SW 1271 (cell line): ENCODE measurements around the gene BIK.

Experiments used
- DNase-seq, 2 experiments: peaks; one replicate each; lab custom pipeline; 2025; lab: John Stamatoyannopoulos, UW

The BIK gene

DNA sequence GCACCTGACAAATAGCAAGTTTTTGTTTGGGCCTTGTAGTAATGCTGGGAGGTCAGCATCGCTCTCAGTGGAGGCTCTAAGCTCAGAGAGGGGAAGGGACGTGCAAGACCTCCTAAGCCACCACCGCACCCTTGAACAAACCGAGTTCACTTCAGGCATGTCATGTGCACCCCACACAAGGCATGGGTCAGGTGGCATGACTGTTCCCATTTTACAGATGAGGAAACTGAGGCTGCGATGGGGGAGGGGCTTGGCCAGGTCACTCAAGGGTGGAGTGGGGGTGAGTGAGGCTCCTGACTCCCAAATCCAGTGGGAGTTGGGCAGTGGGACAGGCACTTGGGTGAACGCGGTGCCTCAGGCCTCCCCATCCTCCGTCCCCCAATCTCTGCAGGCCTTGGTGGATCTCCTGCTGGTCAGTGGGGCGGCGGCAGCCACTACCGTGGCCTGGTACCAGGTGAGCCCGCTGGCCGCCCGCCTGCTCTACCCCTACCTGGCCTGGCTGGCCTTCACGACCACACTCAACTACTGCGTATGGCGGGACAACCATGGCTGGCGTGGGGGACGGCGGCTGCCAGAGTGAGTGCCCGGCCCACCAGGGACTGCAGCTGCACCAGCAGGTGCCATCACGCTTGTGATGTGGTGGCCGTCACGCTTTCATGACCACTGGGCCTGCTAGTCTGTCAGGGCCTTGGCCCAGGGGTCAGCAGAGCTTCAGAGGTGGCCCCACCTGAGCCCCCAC lies 52.0 kb downstream of the BIK start:
- DNase-seq, result no peak

DNA sequence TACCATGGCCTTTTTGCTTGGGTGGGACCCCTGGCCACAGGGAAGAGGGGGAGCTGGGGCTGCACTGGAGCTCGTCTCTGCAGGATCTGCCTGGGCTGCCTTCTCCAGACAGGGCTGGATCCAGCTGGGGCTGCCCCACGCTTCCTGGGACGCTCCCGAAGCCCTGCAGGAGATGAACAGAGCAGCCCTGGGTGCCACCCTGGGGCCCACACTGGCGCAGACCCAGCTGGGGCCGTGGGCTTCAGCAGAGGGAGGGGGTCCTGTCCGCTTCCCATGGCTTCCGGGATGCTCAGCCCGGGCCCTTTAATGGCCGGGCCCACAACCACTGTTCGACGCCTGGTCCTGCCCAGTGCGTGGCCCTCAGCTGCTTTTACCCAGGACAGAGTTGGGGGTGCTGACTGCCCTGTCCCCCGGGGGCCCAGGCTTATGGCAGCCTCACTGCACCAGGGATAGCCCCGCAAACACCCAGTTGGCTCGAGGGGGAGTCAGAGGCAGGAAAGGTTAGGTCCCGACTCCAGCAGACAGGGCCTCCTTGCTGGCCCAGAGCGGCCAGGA lies 52.8 kb downstream of the BIK start:
- DNase-seq, result no peak

GRCh38 chr22:43164636-43165035 lies 54.1 kb downstream of the BIK start:
- no peak for DNase-seq

DNA sequence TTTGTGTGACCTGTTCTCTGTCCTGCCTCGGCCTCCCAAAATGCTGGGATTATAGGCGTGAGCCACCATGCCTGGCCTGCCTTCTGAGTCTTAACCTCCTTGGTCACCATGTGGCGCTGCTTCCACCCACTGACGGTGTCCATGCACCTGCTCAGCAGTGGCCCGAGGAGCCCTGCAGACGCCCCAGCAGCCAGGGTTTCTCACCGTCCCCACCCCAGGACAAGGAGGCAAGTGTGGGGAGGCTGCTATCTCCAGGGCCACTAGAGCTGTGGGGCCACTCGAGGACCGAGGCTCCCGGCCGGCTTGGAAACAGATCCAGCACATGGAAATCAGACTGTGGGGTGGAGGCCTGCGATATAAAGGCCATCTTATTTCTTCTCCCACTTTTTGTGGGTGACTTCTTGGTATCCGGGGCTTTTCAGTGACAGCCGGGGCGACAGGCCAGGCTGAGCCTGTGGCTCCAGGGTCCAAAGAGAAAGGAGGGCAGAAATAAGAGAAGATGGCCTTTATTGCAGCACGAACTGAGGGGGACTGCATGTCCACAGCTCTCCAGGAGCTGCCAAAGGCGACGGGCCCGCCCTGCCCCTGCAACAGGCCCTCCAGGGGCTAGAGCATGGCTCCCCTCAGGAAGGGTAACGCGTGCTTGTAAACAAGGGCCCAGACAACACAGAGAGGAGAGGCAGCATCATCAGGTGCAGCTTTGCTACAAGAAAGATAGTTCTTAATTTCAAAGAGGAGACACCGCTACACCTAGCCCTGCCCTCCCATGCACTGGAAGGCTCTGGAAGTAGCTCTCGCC lies 55.8 kb downstream of the BIK start:
- no peak for DNase-seq

DNA sequence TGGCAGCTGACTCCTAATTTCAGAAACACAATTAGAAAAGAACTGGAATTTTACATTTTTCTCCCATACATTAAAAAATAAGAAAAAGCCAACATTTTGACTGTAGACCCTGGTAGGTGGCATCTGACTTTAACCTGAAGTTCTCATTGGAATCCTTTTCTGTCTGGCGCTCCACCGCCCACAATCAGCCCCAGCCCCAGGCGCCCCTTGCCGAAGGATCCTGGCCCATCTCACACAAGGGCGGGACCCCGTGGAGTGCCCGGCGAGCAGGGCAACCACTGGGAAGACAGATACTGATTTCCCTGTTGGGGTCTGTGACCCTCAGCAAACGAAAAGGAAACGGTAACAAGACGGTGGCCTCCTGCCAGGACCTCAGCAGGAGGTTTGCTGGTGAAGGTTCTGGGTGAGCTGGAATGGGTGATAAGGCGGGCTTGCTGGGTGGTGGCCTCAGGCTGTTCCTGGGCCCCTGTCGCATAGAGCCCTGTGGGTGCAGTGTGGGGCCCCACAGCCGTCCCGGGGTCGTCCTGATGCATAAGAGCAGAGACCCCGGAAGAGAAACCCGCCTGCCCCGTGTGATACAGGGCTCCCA lies 56.5 kb downstream of the BIK start:
- DNase-seq, result no peak

- DNase-seq, result no peak
These were observed 58.1 kb downstream of the BIK start for GRCh38 chr22:43168471-43169309.

DNA sequence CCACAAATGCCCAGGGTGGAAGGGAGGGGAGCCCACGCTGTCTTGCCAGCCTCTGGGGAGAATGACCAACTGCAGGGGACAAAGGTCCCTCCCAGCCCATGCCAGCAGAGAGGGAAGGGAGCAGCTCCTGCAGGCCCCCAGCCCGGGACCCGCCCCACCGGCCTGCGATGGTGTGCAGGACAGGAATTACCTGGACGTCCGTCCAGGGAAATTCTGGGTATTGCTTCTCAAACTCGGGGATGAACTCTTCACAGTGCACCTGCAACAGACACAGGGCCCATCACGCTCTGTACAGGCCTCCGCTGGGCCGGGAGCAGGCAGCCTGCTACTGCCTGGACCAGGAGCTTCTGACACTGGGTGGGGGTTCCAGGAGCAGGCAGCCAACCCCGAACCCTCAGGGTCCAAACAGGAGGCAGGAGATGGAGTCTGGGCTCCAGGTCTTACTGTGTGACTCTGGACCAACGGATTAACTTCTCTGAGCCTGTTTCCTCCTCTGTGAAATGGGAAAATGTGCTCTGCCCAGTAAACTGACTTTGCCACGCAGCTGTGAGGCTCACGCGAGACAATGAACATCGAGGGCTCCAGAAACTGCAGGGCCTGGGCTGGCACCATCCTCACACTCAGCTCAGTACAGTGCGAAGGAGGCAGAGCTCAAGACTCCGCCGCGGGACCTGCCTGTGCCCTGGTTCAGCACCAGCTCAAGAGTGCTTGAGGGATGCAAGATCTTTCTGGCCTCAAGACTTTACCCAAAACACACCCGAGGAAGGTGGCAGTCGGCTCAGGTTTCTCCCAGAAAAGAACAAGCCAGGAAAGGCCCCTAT lies 59.0 kb downstream of the BIK start:
- no peak for DNase-seq

DNA sequence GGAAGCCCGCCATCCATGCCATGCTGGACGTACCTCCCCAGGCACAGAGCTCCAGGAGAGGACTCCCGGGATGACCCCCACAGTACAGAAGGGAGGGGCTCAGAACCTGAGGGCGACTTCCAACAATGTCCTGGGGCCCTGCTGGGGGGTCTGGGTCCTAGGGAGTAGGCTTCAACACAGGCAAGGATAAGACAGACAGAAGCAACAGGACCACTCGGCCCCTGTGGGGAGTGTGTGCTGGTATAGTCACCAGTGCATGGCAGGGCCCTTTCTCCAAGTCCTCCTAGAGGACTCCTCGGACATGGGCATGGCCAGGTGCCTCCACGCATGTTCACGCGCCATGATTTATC lies 59.6 kb downstream of the BIK start:
- DNase-seq, result no peak

GRCh38 chr22:43171019-43171491 lies 60.5 kb downstream of the BIK start:
- no peak for DNase-seq

DNA sequence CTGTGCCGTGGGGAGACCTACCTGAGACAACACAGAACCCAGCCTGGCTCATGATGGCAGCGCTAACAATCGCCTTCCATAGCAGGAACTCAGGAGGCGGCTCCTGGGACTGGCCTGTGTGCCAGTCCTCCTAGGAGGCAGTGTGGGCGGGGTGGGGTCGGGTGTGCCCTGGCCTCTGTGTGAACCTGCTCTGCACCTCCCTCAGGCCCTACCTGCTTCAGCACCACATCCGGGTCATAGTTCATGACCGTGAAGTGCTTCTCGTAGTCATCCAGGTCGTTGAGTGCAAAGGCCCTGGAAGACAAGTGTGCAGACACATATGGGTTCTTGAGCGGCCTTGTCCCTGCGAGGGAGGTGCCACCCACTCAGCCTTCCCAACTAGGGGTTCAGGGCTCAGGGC lies 61.1 kb downstream of the BIK start:
- no peak for DNase-seq

GRCh38 chr22:43172191-43172590 lies 61.6 kb downstream of the BIK start:
- DNase-seq, result no peak

DNA sequence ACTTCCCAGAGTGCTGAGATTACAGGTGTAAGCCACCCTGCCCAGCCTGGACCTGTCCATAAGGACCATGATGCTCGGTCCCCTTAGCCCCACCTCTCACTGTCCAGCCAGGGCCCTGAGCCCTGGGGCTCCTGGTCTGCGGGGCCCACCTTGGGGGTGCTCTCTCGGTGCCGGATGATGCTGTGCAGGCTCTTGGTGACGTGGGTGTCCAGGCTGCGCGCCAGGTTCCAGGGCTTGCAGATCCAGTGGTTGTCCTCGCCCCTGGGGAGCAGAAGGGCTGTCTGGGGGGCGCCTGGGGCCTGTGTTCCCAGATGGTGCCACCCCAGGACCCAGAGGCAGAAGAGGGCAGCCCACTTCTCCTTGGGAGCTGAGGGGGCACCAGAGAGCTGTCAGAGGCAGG lies 63.0 kb downstream of the BIK start:
- no peak for DNase-seq

GRCh38 chr22:43173976-43174720 lies 63.6 kb downstream of the BIK start:
- no peak for DNase-seq

DNA sequence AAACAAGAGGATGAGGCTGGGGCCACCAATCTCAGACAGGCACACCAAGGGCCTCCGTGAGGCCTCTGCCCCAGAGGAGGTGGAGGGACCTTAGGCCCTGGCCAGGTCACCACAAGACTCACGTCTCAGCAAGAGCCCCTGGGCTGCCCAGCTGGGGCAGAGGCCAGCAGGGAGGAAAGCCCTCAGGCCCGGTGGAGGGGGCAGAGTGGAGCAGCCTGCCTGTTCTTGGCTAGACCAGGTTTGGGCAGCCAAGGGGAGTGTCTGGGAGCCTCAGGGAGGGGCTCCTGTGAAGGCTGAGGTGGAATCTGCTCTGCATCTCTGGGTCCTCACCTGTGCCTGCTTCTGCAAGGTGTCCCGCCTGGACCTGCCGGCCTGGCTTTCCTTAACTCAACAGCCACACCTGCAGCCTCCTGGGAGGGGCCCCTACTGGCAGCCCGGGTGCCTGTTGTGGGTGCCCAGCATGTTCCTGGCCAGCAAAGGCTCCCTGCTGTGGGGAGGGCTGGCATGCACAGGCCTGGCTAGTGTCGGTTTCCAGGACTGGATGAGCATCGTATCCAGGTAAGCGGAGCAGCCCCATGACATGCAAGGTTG lies 64.5 kb downstream of the BIK start:
- DNase-seq, result no peak

- no peak for DNase-seq
These were observed 65.5 kb downstream of the BIK start for GRCh38 chr22:43176090-43176489.

DNA sequence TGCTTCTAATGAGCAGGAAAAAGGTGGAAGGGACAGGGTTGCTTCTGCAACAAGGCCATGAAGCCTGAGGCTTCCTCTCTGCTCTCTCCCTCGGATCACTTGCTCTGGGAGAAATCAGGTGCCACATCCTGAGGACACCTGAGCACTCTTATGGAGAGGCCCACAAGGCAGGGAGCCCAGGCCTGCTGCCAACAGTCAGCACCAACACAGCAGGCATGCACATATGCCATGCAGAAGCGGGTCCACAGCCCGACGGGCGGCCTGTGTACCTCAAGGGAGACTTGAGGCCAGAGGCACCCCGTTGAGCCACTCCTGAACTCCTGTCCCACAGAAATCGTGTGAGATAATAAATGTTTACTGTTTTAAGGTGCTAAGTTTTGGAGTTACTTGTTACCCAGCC lies 66.9 kb downstream of the BIK start:
- no peak for DNase-seq
